Measurements from ENCODE around the gene EGFL7.

- TF ChIP-seq CTCF (IDR thresholded peaks at IDR 0.05) (no peak), POLR2A (IDR thresholded peaks at IDR 0.05) (no peak)
Measured at GRCh38 chr9:136656795-136657611, 5.7 kb upstream of the EGFL7 start.

Data from uterus (tissue), 2 donors.